HG03439 (cell line): ENCODE data around the gene DNAH2.

Source experiments
- ATAC-seq: cut with Tn5 transposase; IDR thresholded peaks from one replicate; pipeline ENCODE4 v1.9.1; 2021; ENCODE audit warnings: mild to moderate bottlenecking, moderate library complexity; ENCODE audit not compliant: unreplicated experiment

The DNAH2 gene

GRCh38 chr17:7864995-7865650 is 147.6 kb downstream of the DNAH2 start:
- ATAC-seq, result no peak

GRCh38 chr17:7867881-7868329 is 150.4 kb downstream of the DNAH2 start:
- no peak for ATAC-seq

- ATAC-seq, result no peak
Measured at GRCh38 chr17:7873051-7873450, 155.5 kb downstream of the DNAH2 start.

GRCh38 chr17:7875804-7876370 is 158.3 kb downstream of the DNAH2 start:
- no peak for ATAC-seq

GRCh38 chr17:7878234-7878633 is 160.7 kb downstream of the DNAH2 start:
- ATAC-seq, result no peak

GRCh38 chr17:7880076-7880868 is 162.7 kb downstream of the DNAH2 start:
- ATAC-seq, result no peak

GRCh38 chr17:7881276-7882054 is 163.9 kb downstream of the DNAH2 start:
- no peak for ATAC-seq

GRCh38 chr17:7882068-7882467 is 164.5 kb downstream of the DNAH2 start:
- no peak for ATAC-seq

- no peak for ATAC-seq
Measured at GRCh38 chr17:7882629-7883028, 165.1 kb downstream of the DNAH2 start.
